GM11168 (cell line): ENCODE data around the gene ATIC.

Experiments
- in situ Hi-C: fragments of 300-500 bp; cut with MboI; formaldehyde crosslinking; loops from one replicate; pipeline ENCODE4 v1.12.0; 2022; ENCODE audit warnings: low sequenced_read_pairs; ENCODE audit not compliant: unreplicated experiment

The ATIC gene

GRCh38 chr2:215372968-215373649 lies 61.2 kb downstream of the ATIC start:
- in situ Hi-C loops = no loop called here

- in situ Hi-C loops = no loop called here
Observed at GRCh38 chr2:215374002-215374401, 62.1 kb downstream of the ATIC start.

- in situ Hi-C loops = no loop called here
Observed at GRCh38 chr2:215374642-215375466, 63.0 kb downstream of the ATIC start.

- in situ Hi-C loops = no loop called here
Observed at GRCh38 chr2:215375467-215375830, 63.6 kb downstream of the ATIC start.

- in situ Hi-C loops = no loop called here
Observed at GRCh38 chr2:215376103-215376780, 64.4 kb downstream of the ATIC start.

- in situ Hi-C loops = no loop called here
Observed at GRCh38 chr2:215377283-215377682, 65.4 kb downstream of the ATIC start.

GRCh38 chr2:215378045-215378444 lies 66.2 kb downstream of the ATIC start:
- in situ Hi-C loops = no loop called here

- in situ Hi-C loops = no loop called here
Observed at GRCh38 chr2:215379039-215379438, 67.2 kb downstream of the ATIC start.

GRCh38 chr2:215379948-215380347 lies 68.1 kb downstream of the ATIC start:
- in situ Hi-C loops = no loop called here

- in situ Hi-C loops = no loop called here
Observed at GRCh38 chr2:215380699-215381098, 68.8 kb downstream of the ATIC start.

- in situ Hi-C loops = no loop called here
Observed at GRCh38 chr2:215382011-215382410, 70.2 kb downstream of the ATIC start.

GRCh38 chr2:215382480-215382879 lies 70.6 kb downstream of the ATIC start:
- in situ Hi-C loops = no loop called here

- in situ Hi-C loops = no loop called here
Observed at GRCh38 chr2:215383652-215384279, 71.9 kb downstream of the ATIC start.

GRCh38 chr2:215384710-215385109 lies 72.9 kb downstream of the ATIC start:
- in situ Hi-C loops = no loop called here

GRCh38 chr2:215386566-215386965 lies 74.7 kb downstream of the ATIC start:
- in situ Hi-C loops = no loop called here

GRCh38 chr2:215388002-215388728 lies 76.3 kb downstream of the ATIC start:
- in situ Hi-C loops = no loop called here

GRCh38 chr2:215390550-215390913 lies 78.7 kb downstream of the ATIC start:
- in situ Hi-C loops = no loop called here

GRCh38 chr2:215391531-215391930 lies 79.7 kb downstream of the ATIC start:
- in situ Hi-C loops = no loop called here

- in situ Hi-C loops = no loop called here
Observed at GRCh38 chr2:215392164-215392563, 80.3 kb downstream of the ATIC start.

- in situ Hi-C loops = no loop called here
Observed at GRCh38 chr2:215392687-215393270, 80.9 kb downstream of the ATIC start.
